ENCODE results near the gene ACTG2.
"Not testable (repeated sequence)": the region's sequence is repeated elsewhere in the genome, so short reads cannot be mapped to it uniquely, and the experiment has no call there.

Gene ACTG2

DNA sequence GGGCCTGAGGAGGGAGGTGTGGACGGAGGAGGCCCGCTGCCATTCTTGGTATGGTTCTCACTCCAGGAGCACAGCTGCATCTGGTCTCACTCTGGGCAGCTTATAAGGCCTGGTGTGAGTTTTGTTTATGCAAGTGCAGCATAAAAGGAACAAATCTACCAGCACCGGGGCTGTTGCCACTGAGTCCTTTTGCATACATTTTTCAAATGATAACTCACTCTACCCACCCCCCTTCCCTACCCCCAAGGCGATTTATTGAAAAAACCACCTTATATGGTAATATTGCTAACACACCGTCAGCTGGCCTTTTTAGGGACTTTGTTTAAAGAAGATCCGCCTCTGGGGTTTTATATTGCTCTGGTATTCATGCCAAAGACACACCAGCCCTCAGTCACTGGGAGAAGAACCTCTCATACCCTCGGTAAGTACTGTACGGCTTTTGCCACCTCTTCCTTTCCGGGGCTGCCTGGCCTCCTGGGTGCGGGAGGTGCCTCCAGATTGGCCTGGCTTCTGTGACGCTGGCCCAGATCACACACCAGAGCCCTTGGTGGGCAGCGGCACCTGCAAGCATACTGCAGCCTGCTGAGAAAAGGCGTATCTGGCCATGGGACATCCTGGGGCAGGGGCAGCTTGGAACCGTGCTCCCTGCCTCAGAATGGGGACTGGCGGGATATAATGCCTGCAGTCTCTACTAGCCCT is at the start of gene ACTG2:
TSS of gene ACTG2 (plus strand) at position 378 of the 699 bp plus-strand sequence. CDS start 8,304 bp downstream, outside the sequence.
- DNase-seq (ENCODE audit: low spot score in 2 of 2) = peak in 1 of 2 experiments; percentile 36
- Histone ChIP-seq H3K4me3 (peak within 1 kb of the TSS; percentile 0; the same call in 1 of the 2 replicates), H3K9me3 (no peaks in the 10 kb centered on the region), H3K36me3 (replicated peaks) (no peaks in the 10 kb centered on the region), H3K4me1 (peaks cover 12% of the 10 kb centered on the region), H3K27me3 (ENCODE audit: low read depth) (no peaks in the 10 kb centered on the region; the same call in 1 of the 2 replicates)
- in situ Hi-C loops (cut with MboI; ENCODE audit: low sequenced_read_pairs) = no loop called here

DNA sequence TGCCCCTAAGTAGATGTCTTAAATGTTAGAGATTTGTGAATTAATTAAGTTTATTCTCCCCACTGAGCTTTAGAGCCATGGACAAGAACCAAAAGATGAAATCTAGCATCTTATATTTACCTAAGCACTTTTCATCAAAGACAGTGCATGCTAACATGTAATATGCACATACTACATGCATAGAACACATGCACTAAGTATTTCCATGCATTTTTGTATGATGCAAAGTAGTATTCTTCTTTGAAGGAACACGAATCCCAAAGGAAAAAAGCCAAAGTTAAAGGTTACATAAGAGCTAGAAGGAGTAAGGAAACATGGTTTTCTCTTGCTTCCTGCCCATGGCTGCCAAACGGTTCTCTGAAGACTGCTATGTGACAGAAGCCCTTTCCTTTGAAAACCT is 48.7 kb upstream of the ACTG2 start:
- H3K4me1 ChIP-seq = no peaks in the 10 kb centered on the region
- peaks cover 51% of the 10 kb centered on the region for H3K36me3 ChIP-seq (replicated peaks)
- in situ Hi-C loops (cut with MboI; ENCODE audit: low sequenced_read_pairs) = no loop called here
- no peaks in the 10 kb centered on the region for H3K9me3 ChIP-seq
- H3K27me3 ChIP-seq (ENCODE audit: low read depth) = no peaks in the 10 kb centered on the region
- no peak overlapping the region for H3K4me3 ChIP-seq
- DNase-seq (ENCODE audit: low spot score in 2 of 2) = no peak

DNA sequence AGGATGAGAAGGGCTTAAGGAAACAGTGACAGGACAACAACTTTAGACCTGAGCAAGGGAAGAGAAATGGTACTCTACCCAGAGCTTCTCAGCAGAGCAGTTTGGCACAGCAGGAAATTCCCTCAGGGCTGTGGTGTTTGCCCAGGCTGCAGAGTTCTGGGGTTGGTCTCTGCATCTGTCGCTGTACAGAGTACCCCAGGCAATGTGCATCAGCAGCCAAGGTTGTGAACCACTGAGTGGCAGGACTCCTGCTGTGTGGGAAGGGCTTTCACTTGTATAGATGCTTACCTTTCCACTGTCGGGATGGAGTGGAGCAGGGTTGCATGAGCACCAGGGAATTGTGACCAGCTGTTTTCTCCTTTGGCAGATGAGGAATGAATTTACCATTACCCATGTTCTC is 42.8 kb upstream of the ACTG2 start:
- Histone ChIP-seq H3K36me3 (replicated peaks) (peaks cover 83% of the 10 kb centered on the region), H3K4me1 (no peaks in the 10 kb centered on the region), H3K4me3 (no peak overlapping the region), H3K27me3 (ENCODE audit: low read depth) (no peaks in the 10 kb centered on the region), H3K9me3 (no peaks in the 10 kb centered on the region)
- no peak for DNase-seq (ENCODE audit: low spot score in 2 of 2)
- in situ Hi-C loops (cut with MboI; ENCODE audit: low sequenced_read_pairs) = no loop called here

DNA sequence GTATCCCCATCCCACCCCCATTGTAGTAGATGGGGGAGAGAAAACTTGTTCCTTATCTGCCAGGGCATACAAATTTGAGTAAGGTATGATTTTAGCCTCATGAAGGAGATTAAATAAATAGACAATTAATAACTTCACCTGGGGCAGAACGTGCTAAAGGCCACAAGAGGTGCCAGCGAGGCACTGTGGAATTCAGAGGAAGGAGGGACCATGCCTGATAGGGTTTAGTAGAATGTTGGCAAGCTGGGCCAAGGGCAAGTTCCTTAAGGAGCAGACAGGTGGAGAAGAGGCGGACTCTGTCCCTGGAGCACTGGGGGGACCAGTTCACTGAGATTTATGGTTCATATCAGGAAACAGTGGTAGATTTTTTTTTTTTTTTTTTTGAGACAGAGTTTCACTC is 41.5 kb upstream of the ACTG2 start:
- in situ Hi-C loops (cut with MboI; ENCODE audit: low sequenced_read_pairs) = no loop called here
- no peaks in the 10 kb centered on the region for H3K27me3 ChIP-seq (ENCODE audit: low read depth)
- H3K36me3 ChIP-seq (replicated peaks) = peaks cover 85% of the 10 kb centered on the region
- no peak overlapping the region for H3K4me3 ChIP-seq
- peak in 1 of 2 experiments; percentile 24 for DNase-seq (ENCODE audit: low spot score in 2 of 2)
- H3K9me3 ChIP-seq = no peaks in the 10 kb centered on the region
- H3K4me1 ChIP-seq = no peaks in the 10 kb centered on the region

DNA sequence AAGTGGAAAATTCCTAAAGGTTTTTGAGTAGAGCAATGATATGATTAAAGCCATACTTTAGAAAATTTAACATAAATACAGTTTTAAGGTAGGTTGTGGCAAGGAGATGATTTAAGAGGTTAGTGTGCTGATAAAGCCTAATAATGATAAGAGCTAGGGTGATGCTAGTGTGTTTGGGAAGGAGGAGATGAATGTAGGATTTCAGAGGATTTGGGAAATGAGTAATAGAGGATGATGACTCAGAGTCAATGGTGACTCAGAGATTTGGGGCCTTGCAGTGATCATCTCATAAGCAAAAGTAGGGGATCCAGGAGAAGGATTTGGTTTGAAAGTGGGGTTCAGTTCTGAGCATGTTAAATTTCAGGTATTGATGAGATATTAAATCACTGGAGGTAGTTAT is 40.8 kb upstream of the ACTG2 start:
- H3K27me3 ChIP-seq (ENCODE audit: low read depth) = no peaks in the 10 kb centered on the region
- peaks cover 86% of the 10 kb centered on the region for H3K36me3 ChIP-seq (replicated peaks)
- H3K4me1 ChIP-seq = no peaks in the 10 kb centered on the region
- H3K9me3 ChIP-seq = no peaks in the 10 kb centered on the region
- DNase-seq (ENCODE audit: low spot score in 2 of 2) = no peak
- in situ Hi-C loops (cut with MboI; ENCODE audit: low sequenced_read_pairs) = no loop called here
- H3K4me3 ChIP-seq = no peak overlapping the region

DNA sequence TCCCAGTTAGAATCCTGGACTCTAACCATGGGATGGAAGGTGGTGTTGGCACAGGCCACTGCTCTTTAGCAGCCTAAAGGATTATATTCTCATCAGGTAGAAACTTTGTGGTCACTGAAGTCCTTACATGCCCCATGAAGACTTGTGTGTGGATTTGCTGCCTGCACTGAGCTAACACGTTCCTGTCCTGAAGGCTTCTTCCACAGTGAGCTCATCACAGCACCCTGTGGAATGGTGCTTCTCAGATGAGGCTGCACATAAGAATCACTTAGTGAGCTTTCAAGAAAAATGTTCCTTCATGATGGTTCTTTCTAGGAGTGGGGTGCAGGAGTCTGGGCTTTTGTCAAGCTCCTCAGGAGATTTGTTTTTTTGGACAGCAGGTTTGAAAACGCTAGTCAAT is 37.3 kb upstream of the ACTG2 start:
- H3K36me3 ChIP-seq (replicated peaks) = peaks cover 76% of the 10 kb centered on the region
- no peak overlapping the region for H3K4me3 ChIP-seq
- H3K4me1 ChIP-seq = no peaks in the 10 kb centered on the region
- no peak for DNase-seq (ENCODE audit: low spot score in 2 of 2)
- H3K27me3 ChIP-seq (ENCODE audit: low read depth) = no peaks in the 10 kb centered on the region
- in situ Hi-C loops (cut with MboI; ENCODE audit: low sequenced_read_pairs) = no loop called here
- no peaks in the 10 kb centered on the region for H3K9me3 ChIP-seq

DNA sequence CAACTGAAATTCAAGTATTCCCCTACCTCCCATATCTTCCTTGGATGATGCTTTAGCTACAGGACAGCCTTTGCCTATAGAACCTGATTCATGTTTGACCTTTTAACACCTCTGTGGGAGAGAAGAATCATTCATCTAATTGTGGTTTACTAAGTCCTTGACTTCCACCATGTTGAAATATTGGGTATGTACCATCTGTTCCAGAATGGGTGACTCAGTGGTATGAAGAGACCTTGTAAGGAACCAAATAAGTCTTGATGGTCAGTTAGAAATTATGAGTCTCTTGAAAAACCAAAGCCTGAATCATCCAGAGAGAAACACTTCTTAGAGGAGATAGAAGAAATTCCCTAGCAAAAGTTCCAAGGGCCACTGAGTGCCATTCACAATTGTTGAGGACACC is 36.6 kb upstream of the ACTG2 start:
- no peaks in the 10 kb centered on the region for H3K27me3 ChIP-seq (ENCODE audit: low read depth)
- peaks cover 76% of the 10 kb centered on the region for H3K36me3 ChIP-seq (replicated peaks)
- no peaks in the 10 kb centered on the region for H3K9me3 ChIP-seq
- no peak overlapping the region for H3K4me3 ChIP-seq
- H3K4me1 ChIP-seq = no peaks in the 10 kb centered on the region
- in situ Hi-C loops (cut with MboI; ENCODE audit: low sequenced_read_pairs) = no loop called here
- no peak for DNase-seq (ENCODE audit: low spot score in 2 of 2)

DNA sequence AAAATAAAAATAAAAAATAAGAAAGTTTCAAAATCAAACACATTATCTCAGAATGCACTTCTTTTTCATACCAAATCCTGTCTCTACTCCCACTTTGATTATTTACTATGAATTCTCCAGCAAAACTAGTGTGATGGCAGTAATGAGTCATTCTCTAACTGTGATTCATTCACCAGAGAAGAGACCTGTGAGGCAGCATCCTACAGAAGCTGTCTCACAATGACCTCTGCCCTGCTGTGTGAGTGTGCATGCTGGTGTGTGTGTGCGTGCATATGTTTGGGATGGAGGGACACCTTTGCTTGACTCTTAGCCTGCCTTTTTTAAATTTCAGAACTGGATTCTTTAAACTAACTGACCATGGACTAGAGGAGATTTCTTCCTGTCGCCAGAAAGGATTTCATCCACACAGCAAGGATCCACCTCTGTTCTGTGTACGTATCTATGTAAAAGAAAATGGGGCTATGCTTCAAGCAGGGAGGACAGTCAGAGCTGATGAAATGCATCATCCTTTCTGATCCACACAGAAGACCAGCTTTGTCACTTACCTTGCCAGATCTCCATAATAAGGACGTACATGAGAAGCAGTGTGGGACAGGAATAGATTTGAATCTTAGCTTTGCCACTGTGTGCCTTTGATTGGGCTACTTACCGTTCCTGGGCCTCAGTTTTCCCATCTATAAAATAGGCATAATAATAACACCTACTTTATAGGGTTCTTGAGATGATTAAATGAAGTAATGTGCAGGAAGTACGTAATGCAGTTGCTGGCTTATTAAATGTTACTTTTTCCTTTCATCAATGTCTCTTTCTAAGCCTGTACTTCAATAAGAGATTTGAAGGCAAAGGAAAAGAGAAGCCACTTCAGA is 32.9 kb upstream of the ACTG2 start:
- H3K36me3 ChIP-seq (replicated peaks) = peaks cover 78% of the 10 kb centered on the region
- in situ Hi-C loops (cut with MboI; ENCODE audit: low sequenced_read_pairs) = no loop called here
- no peak for DNase-seq (ENCODE audit: low spot score in 2 of 2)

DNA sequence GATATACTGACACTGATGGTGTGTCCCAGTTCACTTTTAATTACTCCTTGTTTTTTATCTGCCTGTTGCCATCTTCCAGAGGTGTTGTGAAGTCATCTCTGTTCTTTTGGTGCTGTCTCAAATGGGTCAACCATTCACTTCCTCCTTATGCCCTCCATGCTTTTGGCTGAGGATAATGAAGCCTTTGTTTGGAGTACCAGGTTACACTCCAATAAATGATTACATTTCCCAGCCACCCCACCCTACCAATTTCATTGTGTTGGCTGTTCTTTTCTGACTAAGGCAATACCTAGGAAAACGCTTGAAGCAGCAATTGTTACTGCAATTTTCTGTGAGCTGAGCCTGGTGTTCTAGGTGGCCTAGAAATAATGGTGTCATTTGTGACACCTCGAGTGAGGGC is 29.8 kb upstream of the ACTG2 start:
- no peaks in the 10 kb centered on the region for H3K4me1 ChIP-seq
- H3K9me3 ChIP-seq = no peaks in the 10 kb centered on the region
- H3K36me3 ChIP-seq (replicated peaks) = peaks cover 75% of the 10 kb centered on the region
- no peak for DNase-seq (ENCODE audit: low spot score in 2 of 2)
- no peak overlapping the region for H3K4me3 ChIP-seq
- in situ Hi-C loops (cut with MboI; ENCODE audit: low sequenced_read_pairs) = no loop called here
- H3K27me3 ChIP-seq (ENCODE audit: low read depth) = no peaks in the 10 kb centered on the region

More for the DNA sequence above, 32.9 kb upstream of the ACTG2 start:
- no peaks in the 10 kb centered on the region for H3K27me3 ChIP-seq (ENCODE audit: low read depth)
- H3K9me3 ChIP-seq = no peaks in the 10 kb centered on the region
- no peaks in the 10 kb centered on the region for H3K4me1 ChIP-seq
- no peak overlapping the region for H3K4me3 ChIP-seq

DNA sequence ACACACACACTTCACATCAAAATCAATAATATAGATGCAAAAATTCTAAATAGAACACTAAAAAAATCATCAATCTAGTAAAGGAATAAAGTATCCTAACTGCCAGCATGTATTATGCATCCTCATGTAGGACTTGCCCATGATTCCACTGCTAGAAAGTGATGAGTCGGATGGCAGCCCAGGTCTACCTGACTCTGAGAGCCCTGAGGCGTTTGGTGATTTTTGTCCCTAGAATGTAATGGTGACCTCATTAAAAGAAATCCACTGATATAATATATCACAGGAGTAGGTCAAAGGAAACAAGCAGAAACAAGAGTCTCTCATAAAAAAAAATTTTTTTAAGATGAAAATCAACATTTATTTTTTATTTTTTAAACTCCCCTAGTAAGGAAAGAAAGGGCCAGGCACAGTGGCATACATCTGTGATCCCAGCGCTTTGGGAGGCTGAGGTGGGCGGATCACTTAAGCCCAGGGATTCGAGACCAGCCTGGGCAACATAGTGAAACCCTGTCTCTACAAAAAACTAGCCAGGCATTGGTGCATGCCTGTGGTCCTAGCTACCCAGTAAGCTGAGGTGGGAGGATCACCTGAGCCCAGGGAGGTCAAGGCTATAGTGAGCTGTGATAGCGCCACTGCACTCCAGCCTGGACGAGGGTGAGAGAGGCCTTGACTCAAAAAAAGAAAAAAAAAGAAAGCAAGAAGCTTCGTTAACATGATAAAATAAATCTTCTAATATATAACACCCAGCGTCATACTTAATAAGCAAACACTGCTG is 24.4 kb upstream of the ACTG2 start:
- DNase-seq (ENCODE audit: low spot score in 2 of 2) = no peak
- H3K27me3 ChIP-seq (ENCODE audit: low read depth) = no peaks in the 10 kb centered on the region
- H3K36me3 ChIP-seq (replicated peaks) = peaks cover 31% of the 10 kb centered on the region
- H3K4me3 ChIP-seq = no peak overlapping the region
- in situ Hi-C loops (cut with MboI; ENCODE audit: low sequenced_read_pairs) = no loop called here
- no peaks in the 10 kb centered on the region for H3K9me3 ChIP-seq
- no peaks in the 10 kb centered on the region for H3K4me1 ChIP-seq

DNA sequence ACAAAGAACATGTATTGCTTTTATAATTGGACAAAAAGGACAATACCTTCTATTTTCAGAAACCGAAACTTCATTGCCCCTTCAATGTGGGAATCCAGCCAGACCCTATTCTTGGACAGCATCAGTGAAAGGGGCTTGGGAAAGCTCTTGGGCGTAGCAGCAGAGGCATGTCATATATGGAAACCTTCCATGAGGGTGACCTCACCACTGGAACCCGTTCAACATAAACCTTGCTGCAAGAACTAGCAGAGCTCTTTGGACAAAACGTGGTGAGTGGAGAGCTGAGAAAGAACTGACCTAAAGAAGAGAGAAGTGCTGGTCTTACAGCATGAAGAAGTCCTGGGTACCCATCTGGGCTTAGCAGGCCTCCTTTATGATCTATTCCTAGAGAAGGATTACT is 22.7 kb upstream of the ACTG2 start:
- no peaks in the 10 kb centered on the region for H3K4me1 ChIP-seq
- in situ Hi-C loops (cut with MboI; ENCODE audit: low sequenced_read_pairs) = no loop called here
- H3K36me3 ChIP-seq (replicated peaks) = peaks cover 14% of the 10 kb centered on the region
- H3K9me3 ChIP-seq = no peaks in the 10 kb centered on the region
- H3K27me3 ChIP-seq (ENCODE audit: low read depth) = no peaks in the 10 kb centered on the region
- DNase-seq (ENCODE audit: low spot score in 2 of 2) = no peak
- no peak overlapping the region for H3K4me3 ChIP-seq

DNA sequence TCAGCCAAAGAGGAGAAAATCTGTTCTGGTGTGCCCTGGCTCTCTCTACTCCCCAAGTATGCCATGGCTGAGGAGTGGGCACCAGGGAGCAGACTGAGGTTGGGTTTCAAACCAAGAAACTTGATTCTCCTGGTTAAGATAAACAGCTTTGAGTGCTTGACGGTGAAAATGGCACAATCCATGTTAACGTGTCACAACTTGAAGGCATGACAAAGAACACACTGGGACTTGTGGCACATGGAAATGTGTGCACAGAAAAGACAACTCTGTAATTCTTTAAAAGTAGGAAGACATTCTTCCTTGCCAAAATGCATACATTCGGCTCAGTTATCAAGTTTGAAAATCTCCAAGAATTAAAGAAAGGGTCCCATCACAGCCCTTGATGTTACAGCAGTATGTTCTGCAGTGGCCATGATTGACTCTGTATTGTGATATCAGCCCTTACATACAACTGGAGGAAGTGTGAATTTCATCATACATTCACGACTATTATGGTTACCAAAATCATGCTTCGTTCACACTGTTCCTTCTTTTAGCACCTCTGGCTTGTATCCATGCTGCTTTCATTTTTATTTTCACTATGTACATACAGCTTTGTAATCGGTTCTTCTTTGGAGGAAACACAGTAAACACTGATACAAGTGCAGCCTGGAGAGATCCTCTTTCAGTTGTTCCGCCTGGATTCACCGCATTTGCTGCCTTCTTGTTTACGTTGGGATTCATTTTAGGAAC is 15.6 kb upstream of the ACTG2 start:
- Histone ChIP-seq H3K27me3 (ENCODE audit: low read depth) (0 out of 2 replicates have a peak, but pooled peaks cover 2% of the 10 kb centered on the region), H3K9me3 (no peaks in the 10 kb centered on the region), H3K4me1 (no peaks in the 10 kb centered on the region), H3K4me3 (no peak overlapping the region), H3K36me3 (replicated peaks) (no peaks in the 10 kb centered on the region)
- no peak for DNase-seq (ENCODE audit: low spot score in 2 of 2)
- in situ Hi-C loops (cut with MboI; ENCODE audit: low sequenced_read_pairs) = no loop called here

DNA sequence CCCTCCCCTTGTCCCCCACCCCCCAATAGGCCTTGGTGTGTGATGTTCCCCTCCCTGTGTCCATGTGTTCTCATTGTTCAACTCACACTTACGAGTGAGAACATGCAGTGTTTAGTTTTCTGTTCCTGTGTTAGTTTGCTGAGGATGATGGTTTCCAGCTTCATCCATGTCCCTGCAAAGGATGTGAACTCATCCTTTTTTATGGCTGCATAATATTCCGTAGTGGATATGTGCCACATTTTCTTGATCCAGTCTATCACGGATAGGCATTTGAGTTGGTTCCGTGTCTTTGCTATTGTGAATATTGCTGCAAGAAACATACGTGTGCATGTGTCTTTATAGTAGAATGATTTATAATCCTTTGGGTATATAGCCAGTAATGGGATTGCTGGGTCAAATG is 14.8 kb upstream of the ACTG2 start:
- H3K9me3 ChIP-seq; in situ Hi-C loops (cut with MboI; ENCODE audit: low sequenced_read_pairs); DNase-seq (ENCODE audit: low spot score in 2 of 2): not testable (repeated sequence)

More for the DNA sequence above, 14.8 kb upstream of the ACTG2 start:
- not testable (repeated sequence) for H3K36me3 ChIP-seq (replicated peaks); H3K27me3 ChIP-seq (ENCODE audit: low read depth); H3K4me1 ChIP-seq; H3K4me3 ChIP-seq
